ENCODE measurements around the gene SEMA5B. TPM values are rescaled to one million over a fixed set of nuclear protein-coding genes. Genes with fewer than 3 reads are reported as not detected.

Gene SEMA5B
- total RNA-seq, 3 donors from 2014 or later, result 0.15 to 0.33 (median 0.32) TPM

GRCh38 chr3:122984650-122985049 lies 42.9 kb downstream of the SEMA5B start:
- no peak overlapping the region for H3K27ac ChIP-seq
- H3K9me3 ChIP-seq, result no peaks in the 10 kb centered on the region
- TF ChIP-seq POLR2AphosphoS5 (IDR thresholded peaks at IDR 0.05), result no peak
- TF ChIP-seq POLR2A (IDR thresholded peaks at IDR 0.05), result no peak
- TF ChIP-seq CTCF (IDR thresholded peaks at IDR 0.05), result no peak
- no peaks in the 10 kb centered on the region for H3K4me1 ChIP-seq
- H3K4me3 ChIP-seq, result no peak overlapping the region
- H3K36me3 ChIP-seq, result no peaks in the 10 kb centered on the region
- peaks cover 0 to 24% of the 10 kb centered on the region in 2 donors for H3K27me3 ChIP-seq
- DNase-seq (ENCODE audit: low spot score in 2 of 2), result no peak
- intact Hi-C loops (cut with DNase I; ENCODE audit: low total_unique reads), result no loop called here

GRCh38 chr3:122984007-122984406 lies 43.6 kb downstream of the SEMA5B start:
- no peaks in the 10 kb centered on the region for H3K36me3 ChIP-seq
- no peaks in the 10 kb centered on the region for H3K4me1 ChIP-seq
- intact Hi-C loops (cut with DNase I; ENCODE audit: low total_unique reads), result no loop called here
- H3K27ac ChIP-seq, result no peak overlapping the region
- no peaks in the 10 kb centered on the region for H3K9me3 ChIP-seq
- no peak overlapping the region for H3K4me3 ChIP-seq
- no peak for DNase-seq (ENCODE audit: low spot score in 2 of 2)
- peaks cover 0 to 18% of the 10 kb centered on the region in 2 donors for H3K27me3 ChIP-seq
- TF ChIP-seq POLR2A (IDR thresholded peaks at IDR 0.05), result no peak
- no peak for TF ChIP-seq POLR2AphosphoS5 (IDR thresholded peaks at IDR 0.05)
- no peak for TF ChIP-seq CTCF (IDR thresholded peaks at IDR 0.05)

- TF ChIP-seq POLR2AphosphoS5 (IDR thresholded peaks at IDR 0.05) (no peak), CTCF (IDR thresholded peaks at IDR 0.05) (no peak), POLR2A (IDR thresholded peaks at IDR 0.05) (no peak)
- peaks cover 0 to 7% of the 10 kb centered on the region in 2 donors for H3K27me3 ChIP-seq
- intact Hi-C loops (cut with DNase I; ENCODE audit: low total_unique reads), result no loop called here
- H3K36me3 ChIP-seq, result no peaks in the 10 kb centered on the region
- H3K4me1 ChIP-seq, result no peaks in the 10 kb centered on the region
- no peak overlapping the region for H3K27ac ChIP-seq
- DNase-seq (ENCODE audit: low spot score in 2 of 2), result no peak
- no peaks in the 10 kb centered on the region for H3K9me3 ChIP-seq
- H3K4me3 ChIP-seq, result no peak overlapping the region
Observed at GRCh38 chr3:122982216-122983185, 45.1 kb downstream of the SEMA5B start.

- Histone ChIP-seq H3K27me3 (peaks cover 0 to 4% of the 10 kb centered on the region in 2 donors), H3K36me3 (no peaks in the 10 kb centered on the region), H3K4me1 (peaks cover 0 to 12% of the 10 kb centered on the region in 2 donors), H3K9me3 (no peaks in the 10 kb centered on the region), H3K4me3 (no peak overlapping the region), H3K27ac (no peak overlapping the region)
- intact Hi-C loops (cut with DNase I; ENCODE audit: low total_unique reads), result no loop called here
- TF ChIP-seq CTCF (IDR thresholded peaks at IDR 0.05), result no peak
- TF ChIP-seq POLR2AphosphoS5 (IDR thresholded peaks at IDR 0.05), result no peak
- TF ChIP-seq POLR2A (IDR thresholded peaks at IDR 0.05), result no peak
- no peak for DNase-seq (ENCODE audit: low spot score in 2 of 2)
Observed at GRCh38 chr3:122979211-122979610, 48.4 kb downstream of the SEMA5B start.

GRCh38 chr3:122978569-122978968 lies 49.0 kb downstream of the SEMA5B start:
- intact Hi-C loops (cut with DNase I; ENCODE audit: low total_unique reads), result no loop called here
- Histone ChIP-seq H3K9me3 (no peaks in the 10 kb centered on the region), H3K4me1 (peaks cover 0 to 12% of the 10 kb centered on the region in 2 donors), H3K36me3 (no peaks in the 10 kb centered on the region), H3K27ac (no peak overlapping the region), H3K27me3 (no peaks in the 10 kb centered on the region), H3K4me3 (no peak overlapping the region)
- no peak for DNase-seq (ENCODE audit: low spot score in 2 of 2)
- TF ChIP-seq POLR2AphosphoS5 (IDR thresholded peaks at IDR 0.05) (no peak), POLR2A (IDR thresholded peaks at IDR 0.05) (no peak), CTCF (IDR thresholded peaks at IDR 0.05) (no peak)

All from breast epithelium (tissue), 4 donors.